Skeletal muscle cell (primary cell): ENCODE data around the gene PTPRN2.
A peak's percentile ranks its signal among the peaks of the same experiment; 100 is the strongest.

Source experiments
- DNase-seq: peaks from one replicate; pipeline ENCODE4 v3.0.0-alpha.2; 2010; ENCODE audit warnings: low read depth
- H3K4me3 ChIP-seq: 2 replicates; pipeline ENCODE4 v1.5.1; 2011; ENCODE audit warnings: low read depth, mild to moderate bottlenecking, control low read depth, low read length, moderate library complexity

PTPRN2 gene

GRCh38 chr7:157586426-157586955 is 1001.1 kb downstream of the PTPRN2 start:
- H3K4me3 ChIP-seq: no peak overlapping the region
- DNase-seq: no peak

GRCh38 chr7:157585113-157585861 is 1002.3 kb downstream of the PTPRN2 start:
- H3K4me3 ChIP-seq: no peak overlapping the region
- DNase-seq: no peak

- no peak overlapping the region for H3K4me3 ChIP-seq
- no peak for DNase-seq
These were observed 1003.2 kb downstream of the PTPRN2 start for GRCh38 chr7:157584420-157584819.

GRCh38 chr7:157581740-157582139 is 1005.9 kb downstream of the PTPRN2 start:
- no peak for DNase-seq
- H3K4me3 ChIP-seq: no peak overlapping the region

- H3K4me3 ChIP-seq: no peak overlapping the region
- no peak for DNase-seq
These were observed 1007.3 kb downstream of the PTPRN2 start for GRCh38 chr7:157580324-157580723.

GRCh38 chr7:157579425-157579824 is 1008.2 kb downstream of the PTPRN2 start:
- DNase-seq: no peak
- H3K4me3 ChIP-seq: no peak overlapping the region

GRCh38 chr7:157577796-157578339 is 1009.8 kb downstream of the PTPRN2 start:
- H3K4me3 ChIP-seq: no peak overlapping the region
- no peak for DNase-seq

- no peak for DNase-seq
These were observed 1010.6 kb downstream of the PTPRN2 start for GRCh38 chr7:157577061-157577460.

GRCh38 chr7:157576415-157576814 is 1011.2 kb downstream of the PTPRN2 start:
- H3K4me3 ChIP-seq: no peak overlapping the region
- DNase-seq: no peak

More at GRCh38 chr7:157577061-157577460, 1010.6 kb downstream of the PTPRN2 start:
- no peak overlapping the region for H3K4me3 ChIP-seq

- DNase-seq: no peak
- H3K4me3 ChIP-seq: no peak overlapping the region
These were observed 1011.8 kb downstream of the PTPRN2 start for GRCh38 chr7:157575777-157576176.

GRCh38 chr7:157574914-157575586 is 1012.6 kb downstream of the PTPRN2 start:
- DNase-seq: no peak
- H3K4me3 ChIP-seq: no peak overlapping the region

- DNase-seq: no peak
- no peak overlapping the region for H3K4me3 ChIP-seq
These were observed 1013.4 kb downstream of the PTPRN2 start for GRCh38 chr7:157574120-157574825.

- DNase-seq: no peak
- no peak overlapping the region for H3K4me3 ChIP-seq
These were observed 1014.4 kb downstream of the PTPRN2 start for GRCh38 chr7:157573244-157573643.

GRCh38 chr7:157572622-157573021 is 1015.0 kb downstream of the PTPRN2 start:
- no peak for DNase-seq
- no peak overlapping the region for H3K4me3 ChIP-seq

- no peak for DNase-seq
These were observed 1017.0 kb downstream of the PTPRN2 start for GRCh38 chr7:157570531-157571200.

GRCh38 chr7:157569967-157570366 is 1017.7 kb downstream of the PTPRN2 start:
- DNase-seq: no peak
- H3K4me3 ChIP-seq: no peak overlapping the region

More at GRCh38 chr7:157570531-157571200, 1017.0 kb downstream of the PTPRN2 start:
- no peak overlapping the region for H3K4me3 ChIP-seq

GRCh38 chr7:157568770-157569584 is 1018.6 kb downstream of the PTPRN2 start:
- H3K4me3 ChIP-seq: peak overlapping the region; percentile 49
- DNase-seq: no peak

- DNase-seq: no peak
- peak overlapping the region; percentile 49 for H3K4me3 ChIP-seq
These were observed 1019.4 kb downstream of the PTPRN2 start for GRCh38 chr7:157568106-157568769.
